ENCODE measurements around the gene FCER2. TPM values are rescaled to one million over a fixed set of nuclear protein-coding genes. Genes with fewer than 3 reads are reported as not detected.

The FCER2 gene
- total and polyA plus RNA-seq, 2 of the 4 experiments (the other 2 are of a cell fraction) = not detected

DNA sequence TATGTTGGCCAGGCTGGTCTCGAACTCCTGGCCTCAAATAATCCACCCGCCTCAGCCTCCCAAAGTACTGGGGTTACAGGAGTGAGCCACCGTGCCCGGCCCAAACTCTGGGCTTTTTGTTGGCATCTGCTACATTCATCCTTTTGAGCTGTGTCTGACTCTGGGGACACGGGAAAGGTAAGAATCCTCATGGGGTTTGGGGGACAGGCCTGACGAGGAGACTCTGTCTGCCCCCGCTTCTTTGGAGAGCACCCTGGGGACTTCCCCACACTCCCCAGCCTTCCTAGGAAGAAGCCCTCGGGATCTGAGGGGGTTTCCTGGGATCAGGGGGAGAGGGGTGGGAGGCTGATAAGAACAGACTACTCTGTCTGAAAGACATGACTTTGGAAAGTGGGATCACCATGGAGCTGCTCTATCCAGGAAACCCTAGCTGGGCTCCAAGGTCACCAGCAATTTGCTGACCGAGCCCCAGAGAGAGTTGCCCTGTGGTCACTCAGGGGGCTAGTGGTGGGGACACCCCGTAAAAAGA lies 8.1 kb upstream of the FCER2 start:
- Histone ChIP-seq H3K79me1 (ENCODE audit: low read depth in 1 of 2, low read length in 2 of 2) (no peaks in the 10 kb centered on the region), H2BK20ac (ENCODE audit: low read depth, low read length) (no peak overlapping the region), H3K14ac (replicated peaks; ENCODE audit: low read depth, low read length) (no peak overlapping the region), H3K9me1 (ENCODE audit: insufficient read depth, low read length) (no peaks in the 10 kb centered on the region), H4K20me1 (ENCODE audit: insufficient read depth, low read length) (no peaks in the 10 kb centered on the region), H3K23ac (ENCODE audit: low read depth, low read length) (no peak overlapping the region), H3K4me3 (ENCODE audit: insufficient read depth, low read depth, low read length) (no peak overlapping the region), H3K4me1 (ENCODE audit: control insufficient read depth, insufficient read depth, low read length) (no peaks in the 10 kb centered on the region), H4K8ac (ENCODE audit: low read depth in 2 of 2, low read length in 2 of 2) (no peak overlapping the region), H2AK5ac (ENCODE audit: low read depth, low read length) (no peak overlapping the region), H2BK15ac (ENCODE audit: low read depth, low read length) (no peak overlapping the region), H3K27ac (ENCODE audit: insufficient read depth, low read length) (no peak overlapping the region), H3K9ac (ENCODE audit: low read depth, low read length) (no peak overlapping the region), H2BK5ac (ENCODE audit: low read depth, low read length, poor library complexity, severe bottlenecking) (no peak overlapping the region), H3K27me3 (ENCODE audit: control insufficient read depth, insufficient read depth, low read length) (peaks cover 2% of the 10 kb centered on the region; the same call in 1 of the 2 replicates), H2BK120ac (ENCODE audit: low read depth, low read length) (no peak overlapping the region), H3K4ac (ENCODE audit: low read depth, low read length) (no peak overlapping the region), H4K5ac (ENCODE audit: low read depth, low read length) (no peak overlapping the region), H3K18ac (ENCODE audit: low read depth, low read length) (no peak overlapping the region), H3K9me3 (ENCODE audit: control insufficient read depth, insufficient read depth, low read length) (no peaks in the 10 kb centered on the region), H3K56ac (ENCODE audit: extremely low read depth, insufficient read depth, low read length) (no peak overlapping the region), H3K4me2 (ENCODE audit: low read depth, low read length) (no peak overlapping the region), H2AFZ (replicated peaks; ENCODE audit: low read length, poor library complexity) (no peak overlapping the region), H4K91ac (ENCODE audit: insufficient read depth, low read depth, low read length) (no peak overlapping the region), H3K36me3 (ENCODE audit: control insufficient read depth, insufficient read depth, low read length) (no peaks in the 10 kb centered on the region), H2AK9ac (replicated peaks; ENCODE audit: low read depth, low read length, poor library complexity) (no peak overlapping the region)
- ChIA-PET POLR2A (ENCODE audit: unreplicated experiment) (no interaction called here), CTCF (no interaction called here)
- dilution Hi-C loops (cut with HindIII; ENCODE audit: low sequenced_read_pairs, unreplicated experiment) = no loop called here
- DNase-seq (no peak), ATAC-seq (ENCODE audit: low read depth) (no peak)
- in situ Hi-C loops (cut with MboI; ENCODE audit: low sequenced_read_pairs) = no loop called here
- TF ChIP-seq BHLHE40 (IDR thresholded peaks at IDR 0.05; ENCODE audit: low read depth, low read length) = no peak
- TF ChIP-seq RCOR1 (IDR thresholded peaks at IDR 0.05; ENCODE audit: insufficient replicate concordance, low read length) = no peak
- TF ChIP-seq, protein P1, sequence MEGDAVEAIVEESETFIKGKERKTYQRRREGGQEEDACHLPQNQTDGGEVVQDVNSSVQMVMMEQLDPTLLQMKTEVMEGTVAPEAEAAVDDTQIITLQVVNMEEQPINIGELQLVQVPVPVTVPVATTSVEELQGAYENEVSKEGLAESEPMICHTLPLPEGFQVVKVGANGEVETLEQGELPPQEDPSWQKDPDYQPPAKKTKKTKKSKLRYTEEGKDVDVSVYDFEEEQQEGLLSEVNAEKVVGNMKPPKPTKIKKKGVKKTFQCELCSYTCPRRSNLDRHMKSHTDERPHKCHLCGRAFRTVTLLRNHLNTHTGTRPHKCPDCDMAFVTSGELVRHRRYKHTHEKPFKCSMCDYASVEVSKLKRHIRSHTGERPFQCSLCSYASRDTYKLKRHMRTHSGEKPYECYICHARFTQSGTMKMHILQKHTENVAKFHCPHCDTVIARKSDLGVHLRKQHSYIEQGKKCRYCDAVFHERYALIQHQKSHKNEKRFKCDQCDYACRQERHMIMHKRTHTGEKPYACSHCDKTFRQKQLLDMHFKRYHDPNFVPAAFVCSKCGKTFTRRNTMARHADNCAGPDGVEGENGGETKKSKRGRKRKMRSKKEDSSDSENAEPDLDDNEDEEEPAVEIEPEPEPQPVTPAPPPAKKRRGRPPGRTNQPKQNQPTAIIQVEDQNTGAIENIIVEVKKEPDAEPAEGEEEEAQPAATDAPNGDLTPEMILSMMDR (conservative IDR thresholded peaks at IDR 0.05; ENCODE audit: low read depth, low read length) = no peak
- TF ChIP-seq RFX5 (IDR thresholded peaks at IDR 0.05; ENCODE audit: low read depth, low read length) = no peak
- TF ChIP-seq SMC3 (IDR thresholded peaks at IDR 0.05; ENCODE audit: low read depth, low read length) = no peak
- TF ChIP-seq CEBPB (IDR thresholded peaks at IDR 0.05; ENCODE audit: low read depth, low read length) = no peak
- TF ChIP-seq, protein P2, sequence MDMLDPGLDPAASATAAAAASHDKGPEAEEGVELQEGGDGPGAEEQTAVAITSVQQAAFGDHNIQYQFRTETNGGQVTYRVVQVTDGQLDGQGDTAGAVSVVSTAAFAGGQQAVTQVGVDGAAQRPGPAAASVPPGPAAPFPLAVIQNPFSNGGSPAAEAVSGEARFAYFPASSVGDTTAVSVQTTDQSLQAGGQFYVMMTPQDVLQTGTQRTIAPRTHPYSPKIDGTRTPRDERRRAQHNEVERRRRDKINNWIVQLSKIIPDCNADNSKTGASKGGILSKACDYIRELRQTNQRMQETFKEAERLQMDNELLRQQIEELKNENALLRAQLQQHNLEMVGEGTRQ (IDR thresholded peaks at IDR 0.05; ENCODE audit: low read depth, low read length) = no peak
- WGBS, 2 experiments (ENCODE audit: extremely low coverage in 2 of 2, insufficient read length in 1 of 2) = no CpG with 5 or more reads among the region's 10 CpGs
- BruUV-seq (replicated peaks) = no TSS peak
- intact Hi-C loops (cut with micrococcal nuclease) = no loop called here
